Right lobe of liver (tissue), 4 donors: ENCODE data around the gene TTC39A.

ENCODE experiments used
- CTCF ChIP-seq, 4 donors: fragments of 200-600 bp in 3 of 4; fragments of 450-650 bp in 1 of 4; IDR thresholded peaks; one replicate each; pipeline versions ENCODE4 v1.5.1 to v1.8.0; 2016 to 2022; ENCODE audit warnings: antibody characterized with exemption in 4 of 4, mild to moderate bottlenecking in 2 of 4
- POLR2A ChIP-seq: fragments of 450-650 bp; IDR thresholded peaks from one replicate; pipeline ENCODE4 v1.6.1; 2017; ENCODE audit warnings: antibody characterized with exemption, mild to moderate bottlenecking
- donor health status: DM: no; HTN: no; CAD: no.
- donor health status: DM: no; HTN: no; CAD: no.
- donor health status: DM: no; HTN: yes; CAD: no.

- TF ChIP-seq CTCF (IDR thresholded peaks at IDR 0.05) (no peak), POLR2A (no peak)
Measured at GRCh38 chr1:51346086-51346942, 16.0 kb upstream of the TTC39A start.
